Activated naive CD4-positive, alpha-beta T cell treated with anti-CD3 and anti-CD28 coated beads for 36 hours (primary cell): Measurements from ENCODE around the gene ATG5. TPM values are rescaled to one million over a fixed set of nuclear protein-coding genes. Genes with fewer than 3 reads are reported as not detected.

Experiments
- CTCF ChIA-PET: fragments of 350-600 bp; sonication (Branson Sonifier 250); formaldehyde crosslinking; loops from one replicate; lab custom pipeline; 2021; ENCODE audit warnings: antibody characterized with exemption; lab: Charles Lee
- DNase-seq: peaks from one replicate; pipeline ENCODE4 v3.0.0-alpha.2; 2020
- H3K27ac Mint-ChIP-seq: one replicate; pipeline ENCODE4 v1.8.0; 2021; ENCODE audit warnings: mild to moderate bottlenecking, mixed read lengths
- H3K27me3 Mint-ChIP-seq: one replicate; pipeline ENCODE4 v1.8.0; 2021; ENCODE audit warnings: low read depth, mixed read lengths
- H3K36me3 Mint-ChIP-seq: one replicate; pipeline ENCODE4 v1.8.0; 2021; ENCODE audit warnings: low read depth, mixed read lengths
- H3K4me1 Mint-ChIP-seq: one replicate; pipeline ENCODE4 v1.8.0; 2021; ENCODE audit warnings: low read depth, mixed read lengths
- H3K4me3 Mint-ChIP-seq: one replicate; pipeline ENCODE4 v1.8.0; 2021; ENCODE audit warnings: mild to moderate bottlenecking, moderate library complexity, mixed read lengths
- H3K9me3 Mint-ChIP-seq: one replicate; pipeline ENCODE4 v1.8.0; 2021; ENCODE audit warnings: mixed read lengths
- intact Hi-C: fragments of 100-400 bp; cut with micrococcal nuclease; formaldehyde crosslinking; loops from one replicate; pipeline ENCODE4 v1.15.1; 2023
- total RNA-seq, 2 experiments: library from RNA; stranded (reverse); gene quantifications; one replicate each; pipeline ENCODE4 v1.2.3, GENCODE V29; 2021

ATG5 gene
- total RNA-seq, 2 experiments from 2014 or later = 20.2 to 20.7 TPM

DNA sequence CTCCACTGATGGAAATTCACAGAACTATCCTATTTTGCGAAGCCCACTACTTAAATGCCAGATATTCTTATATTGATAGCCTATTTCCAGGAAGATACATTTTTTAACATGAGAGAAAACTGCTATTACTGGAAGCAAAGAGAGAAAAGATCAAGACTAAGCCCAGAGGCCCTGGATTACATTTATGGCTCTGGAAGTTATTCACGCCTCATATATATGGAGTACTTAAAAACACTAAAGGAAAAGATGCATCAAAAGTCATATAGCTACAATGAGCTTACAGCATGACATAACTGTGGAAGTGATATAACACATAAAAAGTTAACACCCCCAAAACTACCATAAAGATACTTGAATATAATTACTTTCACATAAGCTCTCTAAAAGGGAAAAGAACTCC, 19.8 kb downstream of the ATG5 start:
- H3K9me3 Mint-ChIP-seq = no peaks in the 10 kb centered on the region
- no peak for DNase-seq
- CTCF ChIA-PET = interaction anchor here (1.0 kb wide), 1 partner anchor 28 kb away, joined by 3 read pairs; no protein-coding TSS in a partner anchor
- H3K4me3 Mint-ChIP-seq = no peak overlapping the region
- peaks cover 4% of the 10 kb centered on the region for H3K36me3 Mint-ChIP-seq
- H3K4me1 Mint-ChIP-seq = peaks cover 5% of the 10 kb centered on the region
- H3K27me3 Mint-ChIP-seq = no peaks in the 10 kb centered on the region
- intact Hi-C loops = no loop called here
- H3K27ac Mint-ChIP-seq = no peak overlapping the region

DNA sequence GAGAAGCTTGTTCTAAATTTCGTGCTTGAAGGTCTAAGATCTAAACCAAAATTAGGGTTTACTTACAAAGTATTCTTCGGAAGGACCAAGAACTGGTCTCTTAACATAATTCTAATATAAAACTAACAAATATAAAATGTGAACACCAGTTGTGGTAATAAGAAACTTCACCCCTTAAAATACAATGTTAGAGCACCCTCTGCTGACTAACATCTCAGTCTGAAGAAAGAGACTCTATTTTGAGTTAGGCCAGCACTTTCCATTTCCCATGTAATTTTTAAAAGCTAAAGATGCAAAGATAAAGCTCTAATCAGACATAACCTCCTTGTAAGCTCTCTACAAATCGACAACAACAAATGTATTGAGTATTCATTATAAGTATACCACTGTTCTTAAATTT, 24.6 kb downstream of the ATG5 start:
- no peak for DNase-seq
- no peaks in the 10 kb centered on the region for H3K9me3 Mint-ChIP-seq
- H3K27me3 Mint-ChIP-seq = no peaks in the 10 kb centered on the region
- H3K4me1 Mint-ChIP-seq = no peaks in the 10 kb centered on the region
- no peak overlapping the region for H3K27ac Mint-ChIP-seq
- CTCF ChIA-PET = interaction anchor here (0.5 to 1.8 kb wide), 7 partner anchors 10 to 1135 kb away, joined by 3 to 6 read pairs (median 4); no protein-coding TSS in a partner anchor
- intact Hi-C loops = loop anchor here (1.0 to 5.0 kb wide), 6 partner anchors 79 to 870 kb away; no protein-coding TSS in a partner anchor
- H3K36me3 Mint-ChIP-seq = no peaks in the 10 kb centered on the region
- no peak overlapping the region for H3K4me3 Mint-ChIP-seq

DNA sequence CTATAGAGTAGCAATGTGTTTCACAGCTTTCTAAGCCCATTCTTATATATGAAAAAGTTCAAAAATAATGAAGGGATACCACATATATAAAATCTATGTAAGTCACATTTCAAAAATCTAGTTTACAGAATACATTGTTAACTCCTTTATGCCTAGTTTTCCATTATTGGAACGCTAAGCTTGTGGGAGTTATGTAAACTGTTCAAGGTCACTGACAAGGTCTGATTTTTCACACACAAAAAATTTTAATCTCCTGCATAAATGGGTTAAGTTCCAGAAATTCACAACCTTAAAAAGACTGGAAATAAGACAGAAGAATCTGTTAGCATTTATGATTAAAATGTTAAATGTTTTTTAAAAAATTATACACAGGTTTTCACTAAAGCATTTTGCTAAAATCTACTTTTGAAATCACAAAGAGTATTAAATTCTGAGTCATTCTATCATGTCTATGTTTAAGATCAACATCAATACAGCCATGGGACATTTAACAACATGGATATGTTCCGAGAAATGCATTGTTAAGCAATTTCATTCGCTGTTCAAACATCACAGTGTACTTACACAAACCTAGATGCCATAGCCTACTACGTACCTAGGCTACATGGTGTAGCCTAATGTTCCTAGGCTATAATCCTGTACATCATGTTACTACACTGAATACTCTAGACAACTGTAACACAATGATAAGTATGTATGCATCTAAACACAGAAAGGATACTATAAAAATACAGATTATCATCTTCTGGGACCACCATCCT, 25.4 kb downstream of the ATG5 start:
- CTCF ChIA-PET = interaction anchor here (0.5 to 1.8 kb wide), 6 partner anchors 11 to 1134 kb away, joined by 3 to 5 read pairs (median 4); no protein-coding TSS in a partner anchor
- H3K36me3 Mint-ChIP-seq = peaks cover under 1% of the 10 kb centered on the region
- H3K4me1 Mint-ChIP-seq = no peaks in the 10 kb centered on the region
- H3K27ac Mint-ChIP-seq = no peak overlapping the region
- H3K4me3 Mint-ChIP-seq = no peak overlapping the region
- no peak for DNase-seq
- intact Hi-C loops = loop anchor here (2.0 to 5.0 kb wide), 3 partner anchors 78 to 815 kb away; no protein-coding TSS in a partner anchor
- H3K9me3 Mint-ChIP-seq = no peaks in the 10 kb centered on the region
- no peaks in the 10 kb centered on the region for H3K27me3 Mint-ChIP-seq

DNA sequence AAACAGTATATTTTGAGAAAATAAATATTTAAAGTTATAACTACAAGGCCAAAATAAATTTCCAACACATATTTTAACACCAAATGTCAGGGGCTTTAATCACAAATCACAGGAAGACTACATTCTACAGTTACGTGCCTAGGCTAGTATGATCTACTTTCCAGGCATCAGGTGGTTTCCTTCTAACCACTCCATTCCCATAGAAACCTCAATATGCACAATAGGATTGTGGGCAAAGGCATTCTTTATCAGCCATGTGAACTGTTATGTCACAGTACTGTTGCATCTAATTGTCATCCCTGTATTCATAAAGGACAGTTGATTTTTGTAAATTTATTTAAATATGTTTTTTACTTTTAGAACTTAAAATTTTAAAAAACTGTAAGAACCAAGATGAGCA, 32.4 kb downstream of the ATG5 start:
- H3K4me1 Mint-ChIP-seq = peaks cover 12% of the 10 kb centered on the region
- CTCF ChIA-PET = interaction anchor here (0.6 kb wide), 1 partner anchor 207 kb away, joined by 4 read pairs; no protein-coding TSS in a partner anchor
- no peaks in the 10 kb centered on the region for H3K9me3 Mint-ChIP-seq
- DNase-seq = no peak
- H3K27ac Mint-ChIP-seq = no peak overlapping the region
- peaks cover 22% of the 10 kb centered on the region for H3K36me3 Mint-ChIP-seq
- H3K4me3 Mint-ChIP-seq = no peak overlapping the region
- no peaks in the 10 kb centered on the region for H3K27me3 Mint-ChIP-seq
- intact Hi-C loops = no loop called here

DNA sequence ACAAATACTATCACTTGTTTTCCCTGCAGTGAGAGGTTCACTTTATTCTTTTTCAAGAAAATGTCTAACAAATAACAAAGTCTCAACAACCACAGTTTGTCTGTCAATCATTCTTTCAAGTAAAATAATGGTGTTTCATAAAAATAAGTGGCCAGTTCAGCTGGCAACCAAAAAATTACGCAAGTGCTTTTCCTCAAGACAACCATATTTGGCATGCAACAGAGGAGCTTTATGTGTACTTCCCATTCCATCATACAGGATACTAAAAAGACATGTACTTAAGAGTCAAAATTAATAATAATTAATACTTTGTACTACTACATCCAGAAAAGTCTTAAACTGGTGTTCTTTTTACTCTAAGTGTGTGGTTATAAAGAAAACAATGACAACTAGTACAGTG, 34.6 kb downstream of the ATG5 start:
- Mint-ChIP-seq H3K27ac (no peak overlapping the region), H3K4me1 (peaks cover 18% of the 10 kb centered on the region), H3K9me3 (no peaks in the 10 kb centered on the region), H3K27me3 (no peaks in the 10 kb centered on the region), H3K36me3 (peaks cover 27% of the 10 kb centered on the region), H3K4me3 (no peak overlapping the region)
- DNase-seq = no peak
- CTCF ChIA-PET = interaction anchor here (0.6 kb wide), 1 partner anchor 11 kb away, joined by 3 read pairs; no protein-coding TSS in a partner anchor
- intact Hi-C loops = no loop called here

DNA sequence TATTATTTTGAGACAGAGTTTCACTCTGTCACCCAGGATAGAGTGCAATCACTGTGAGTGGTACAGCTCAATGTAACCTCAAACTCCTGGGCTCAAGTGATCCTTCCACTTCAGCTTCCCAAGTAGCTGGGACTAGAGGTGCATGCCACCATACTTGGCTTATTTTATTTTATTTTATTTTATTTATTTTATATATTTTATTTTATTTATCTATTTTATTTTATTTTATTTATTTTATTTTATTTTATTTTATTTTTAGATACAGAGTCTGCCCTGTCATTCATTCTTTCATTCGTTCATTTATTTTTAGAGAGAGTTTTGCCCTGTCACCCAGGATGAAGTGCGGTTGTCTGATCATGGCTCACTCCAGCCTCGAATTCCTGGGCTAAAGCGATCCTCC, 35.5 kb downstream of the ATG5 start:
- no peak for DNase-seq
- Mint-ChIP-seq H3K36me3 (peaks cover 26% of the 10 kb centered on the region), H3K9me3 (no peaks in the 10 kb centered on the region), H3K27me3 (no peaks in the 10 kb centered on the region), H3K4me3 (no peak overlapping the region), H3K27ac (no peak overlapping the region), H3K4me1 (peaks cover 19% of the 10 kb centered on the region)
- CTCF ChIA-PET = interaction anchor here (0.8 kb wide), 1 partner anchor 835 kb away, joined by 3 read pairs; no protein-coding TSS in a partner anchor
- intact Hi-C loops = no loop called here

DNA sequence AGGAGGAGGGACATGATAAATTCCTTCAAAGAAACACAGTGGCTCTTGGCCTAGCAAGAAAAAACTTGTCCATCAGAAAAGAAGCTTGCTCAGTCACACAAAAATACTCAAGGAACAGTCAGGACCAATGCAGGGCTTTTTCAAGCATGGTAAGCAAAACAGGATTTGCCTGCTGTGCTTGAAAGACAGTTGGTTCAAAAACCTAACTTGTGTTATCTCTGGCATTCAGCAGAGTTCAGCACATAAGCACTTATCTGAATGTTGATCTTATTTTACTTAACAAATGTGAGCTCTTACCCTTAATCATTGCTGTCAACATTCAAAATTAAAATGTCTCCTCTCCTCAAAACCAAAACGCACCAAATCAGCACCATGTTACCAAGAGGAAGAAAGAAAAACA, 38.3 kb downstream of the ATG5 start:
- no peak for DNase-seq
- peaks cover 24% of the 10 kb centered on the region for H3K4me1 Mint-ChIP-seq
- H3K36me3 Mint-ChIP-seq = peaks cover 25% of the 10 kb centered on the region
- no peaks in the 10 kb centered on the region for H3K27me3 Mint-ChIP-seq
- H3K27ac Mint-ChIP-seq = no peak overlapping the region
- CTCF ChIA-PET = interaction anchor here (0.5 to 1.2 kb wide), 2 partner anchors 13 to 291 kb away, joined by 4 to 5 read pairs; no protein-coding TSS in a partner anchor
- no peak overlapping the region for H3K4me3 Mint-ChIP-seq
- no peaks in the 10 kb centered on the region for H3K9me3 Mint-ChIP-seq
- intact Hi-C loops = no loop called here

DNA sequence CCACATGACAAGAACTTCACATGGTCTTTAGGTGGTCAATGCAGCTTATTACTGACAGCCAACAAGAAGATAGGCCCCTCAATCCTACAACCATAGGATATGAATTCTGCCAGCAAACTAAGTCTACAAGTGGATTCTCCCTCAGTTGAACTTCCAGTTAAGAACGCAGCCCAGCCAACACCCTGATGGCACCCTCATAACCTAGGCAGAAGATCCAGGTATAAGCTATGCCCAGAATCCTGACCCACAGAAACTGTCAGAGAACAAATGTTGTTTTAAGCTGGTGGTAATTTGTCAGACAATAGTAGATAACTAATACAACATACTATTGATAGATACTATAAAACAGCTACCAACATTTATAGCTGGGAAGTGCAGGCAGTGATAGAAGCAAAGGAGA, 38.8 kb downstream of the ATG5 start:
- DNase-seq = no peak
- H3K27me3 Mint-ChIP-seq = no peaks in the 10 kb centered on the region
- peaks cover 25% of the 10 kb centered on the region for H3K4me1 Mint-ChIP-seq
- no peak overlapping the region for H3K27ac Mint-ChIP-seq
- CTCF ChIA-PET = interaction anchor here (0.5 to 1.2 kb wide), 3 partner anchors 9 to 1876 kb away, joined by 3 to 4 read pairs (median 3); no protein-coding TSS in a partner anchor
- H3K4me3 Mint-ChIP-seq = no peak overlapping the region
- intact Hi-C loops = no loop called here
- H3K9me3 Mint-ChIP-seq = no peaks in the 10 kb centered on the region
- peaks cover 20% of the 10 kb centered on the region for H3K36me3 Mint-ChIP-seq

DNA sequence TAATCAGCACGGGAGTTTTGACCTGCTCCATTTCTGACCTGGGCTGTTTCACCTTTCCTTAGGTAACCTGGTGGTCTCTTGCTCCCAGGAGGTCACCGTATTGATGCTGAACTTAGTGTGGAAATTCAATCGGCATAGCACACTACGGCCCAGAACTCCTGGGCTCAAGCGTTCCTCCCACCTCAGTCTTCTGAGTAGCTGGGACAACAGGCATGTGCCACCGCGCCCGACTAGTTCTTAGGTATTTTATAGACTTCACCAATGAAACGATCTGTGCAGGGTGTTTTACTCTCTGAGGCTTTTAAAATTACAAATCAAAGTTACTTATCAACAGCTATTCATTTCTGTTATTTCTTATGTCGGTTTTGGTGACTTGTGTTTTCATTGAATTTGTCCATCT, 42.1 kb downstream of the ATG5 start:
- Mint-ChIP-seq H3K27ac (no peak overlapping the region), H3K36me3 (peaks cover 20% of the 10 kb centered on the region), H3K27me3 (no peaks in the 10 kb centered on the region), H3K4me3 (no peak overlapping the region), H3K9me3 (no peaks in the 10 kb centered on the region), H3K4me1 (peaks cover 32% of the 10 kb centered on the region)
- DNase-seq = no peak
- intact Hi-C loops = no loop called here
- CTCF ChIA-PET = interaction anchor here (0.6 to 1.2 kb wide), 2 partner anchors 10 to 323 kb away, joined by 3 to 5 read pairs; no protein-coding TSS in a partner anchor

DNA sequence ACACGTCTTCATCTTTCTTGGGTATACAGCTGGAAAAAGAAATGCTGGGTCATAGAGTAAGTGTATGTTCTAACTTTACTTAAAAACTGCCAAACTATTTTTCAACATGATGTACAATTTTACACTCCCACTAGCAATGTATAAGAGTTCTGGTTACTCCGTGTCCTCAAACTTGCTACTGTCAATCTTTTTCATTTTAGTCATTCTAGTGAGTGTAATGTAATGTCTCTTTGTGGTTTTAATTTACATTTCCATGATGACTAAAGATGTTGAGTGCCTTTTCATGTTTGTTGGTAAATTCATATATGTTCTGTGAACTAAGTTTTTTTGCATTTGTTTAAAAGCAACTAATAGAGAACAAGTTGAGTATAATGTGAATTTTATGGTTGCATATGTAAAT, 43.9 kb downstream of the ATG5 start:
- no peak overlapping the region for H3K4me3 Mint-ChIP-seq
- no peak overlapping the region for H3K27ac Mint-ChIP-seq
- no peak for DNase-seq
- peaks cover 20% of the 10 kb centered on the region for H3K36me3 Mint-ChIP-seq
- H3K4me1 Mint-ChIP-seq = peaks cover 26% of the 10 kb centered on the region
- intact Hi-C loops = no loop called here
- no peaks in the 10 kb centered on the region for H3K27me3 Mint-ChIP-seq
- CTCF ChIA-PET = interaction anchor here (1.2 kb wide), 1 partner anchor 25 kb away, joined by 4 read pairs; no protein-coding TSS in a partner anchor
- H3K9me3 Mint-ChIP-seq = no peaks in the 10 kb centered on the region

DNA sequence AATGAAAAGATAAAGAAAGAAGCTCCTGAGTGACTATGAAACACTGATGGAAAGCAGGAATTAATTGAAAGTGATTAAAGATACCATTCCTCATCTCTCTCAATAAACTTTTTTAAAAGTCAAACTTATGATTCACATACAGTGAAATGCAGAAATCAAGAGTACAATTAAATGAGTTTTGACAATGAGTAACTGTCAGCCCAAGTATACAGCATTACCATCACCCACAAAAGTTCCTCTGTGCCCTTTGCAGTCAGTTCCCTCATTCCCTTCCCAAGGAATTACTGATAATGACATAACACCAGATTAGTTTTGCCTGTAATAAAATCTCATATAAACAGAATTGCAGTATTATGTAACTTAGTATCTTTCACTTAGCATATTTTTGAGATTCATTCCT, 44.5 kb downstream of the ATG5 start:
- Mint-ChIP-seq H3K36me3 (peaks cover 22% of the 10 kb centered on the region), H3K27ac (no peak overlapping the region), H3K27me3 (no peaks in the 10 kb centered on the region), H3K4me3 (no peak overlapping the region), H3K4me1 (peaks cover 29% of the 10 kb centered on the region), H3K9me3 (no peaks in the 10 kb centered on the region)
- intact Hi-C loops = no loop called here
- CTCF ChIA-PET = interaction anchor here (0.9 kb wide), 1 partner anchor 1193 kb away, joined by 5 read pairs; no protein-coding TSS in a partner anchor
- DNase-seq = no peak

DNA sequence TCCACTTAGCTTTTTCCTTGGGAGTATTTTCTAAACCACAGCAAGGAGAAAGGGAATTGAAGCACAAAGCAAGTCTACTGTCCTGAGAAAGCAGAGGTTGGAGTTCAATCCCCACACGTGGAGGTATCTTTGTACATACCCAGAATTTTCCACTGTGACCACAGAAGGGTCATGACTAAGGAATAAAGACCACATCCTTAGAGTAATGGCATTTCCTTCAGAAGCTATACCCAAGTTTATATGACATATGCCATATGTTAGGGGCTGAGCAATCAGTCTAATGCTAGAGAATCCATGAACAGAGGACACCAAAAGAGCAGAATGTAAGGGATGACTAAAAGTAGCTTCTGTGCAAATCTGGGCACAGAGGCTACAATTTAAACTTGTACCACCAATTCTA, 46.4 kb downstream of the ATG5 start:
- CTCF ChIA-PET = no interaction called here
- no peak for DNase-seq
- Mint-ChIP-seq H3K36me3 (peaks cover 17% of the 10 kb centered on the region), H3K27ac (no peak overlapping the region), H3K27me3 (no peaks in the 10 kb centered on the region), H3K4me1 (peaks cover 30% of the 10 kb centered on the region), H3K4me3 (no peak overlapping the region), H3K9me3 (no peaks in the 10 kb centered on the region)
- intact Hi-C loops = no loop called here
